ENCODE results near the gene GLCCI1. TPM values are rescaled to one million over a fixed set of nuclear protein-coding genes. Genes with fewer than 3 reads are reported as not detected.

GLCCI1 gene
- total and polyA plus RNA-seq, 4 experiments from 2014 or later: 10.4 to 49.7 (median 34.3) TPM

DNA sequence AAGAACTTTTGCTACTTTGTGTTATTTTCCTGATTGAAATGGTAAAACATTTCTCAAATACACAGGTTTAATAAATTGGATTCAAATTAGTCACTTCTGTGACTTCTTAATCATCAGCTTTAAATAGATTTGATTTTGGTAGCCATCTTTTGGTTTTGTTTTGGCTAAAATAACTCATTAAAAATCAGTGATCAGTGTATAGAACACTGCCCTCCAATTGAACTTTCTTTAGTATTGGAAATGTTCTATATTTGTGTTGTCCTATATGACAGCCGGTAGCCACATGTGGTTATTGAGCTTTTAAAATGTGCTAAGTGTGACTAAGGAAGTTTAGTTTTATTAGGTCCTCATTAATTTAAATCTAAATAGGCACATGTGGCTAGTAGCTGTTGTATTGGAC, 50.4 kb downstream of the GLCCI1 start:
- intact Hi-C loops (cut with micrococcal nuclease): loop anchor here (5.0 kb wide), 1 partner anchor 47 kb away; no protein-coding TSS in a partner anchor
- no peak overlapping the region for H3K27ac ChIP-seq (ENCODE audit: low read depth, low read length)

DNA sequence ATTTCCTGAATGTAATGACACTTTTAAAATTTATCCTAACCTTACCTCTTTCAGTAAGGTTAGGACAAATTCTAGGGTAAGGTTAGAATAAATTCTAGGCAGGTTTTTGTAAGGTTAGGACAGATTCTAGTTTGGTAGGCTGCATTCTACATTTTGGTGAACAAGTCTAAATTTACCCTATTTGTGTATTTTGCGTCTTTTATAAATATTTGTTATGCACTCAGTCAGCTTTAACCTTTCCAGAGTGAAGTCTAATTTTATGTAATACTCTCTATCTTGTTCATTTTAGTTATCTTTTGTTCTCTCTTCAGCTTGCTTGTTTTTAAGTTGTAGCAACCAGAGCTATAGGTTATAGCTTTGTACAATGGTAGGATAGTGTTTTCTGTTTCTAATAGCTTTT, 54.0 kb downstream of the GLCCI1 start:
- peaks cover 8 to 13% (median 9%) of the 10 kb centered on the region in 4 donors for H3K4me1 Mint-ChIP-seq
- ChIA-PET CTCF (ENCODE audit: partially characterized antibody) (interaction anchor here (2.0 to 3.7 kb wide), 2 partner anchors 13 to 168 kb away, joined by 7 to 14 read pairs; no protein-coding TSS in a partner anchor), POLR2A (ENCODE audit: partially characterized antibody) (interaction anchor here (1.0 kb wide), 2 partner anchors 52 to 55 kb away, joined by 3 to 4 read pairs; partner anchors contain the start of gene GLCCI1)
- Histone ChIP-seq H3K9me3 (ENCODE audit: control insufficient read depth in 1 of 2, low read length in 2 of 2) (no peaks in the 10 kb centered on the region), H3K36me3 (ENCODE audit: insufficient read depth, low read length) (peaks cover 18% of the 10 kb centered on the region), H3K4me3 (ENCODE audit: low read length in 2 of 2) (no peak overlapping the region), H3K27me3 (ENCODE audit: insufficient read depth, low read length) (no peaks in the 10 kb centered on the region), H3K27ac (ENCODE audit: low read depth, low read length) (no peak overlapping the region), H3K4me1 (ENCODE audit: insufficient read depth, low read length) (peaks cover 13% of the 10 kb centered on the region)
- no peak for DNase-seq
- peaks cover 0 to 25% (median 18%) of the 10 kb centered on the region in 8 donors for H3K9me3 Mint-ChIP-seq
- H3K36me3 Mint-ChIP-seq: peaks cover 47 to 59% of the 10 kb centered on the region in 2 donors
- H3K4me3 Mint-ChIP-seq: no peak overlapping the region
- intact Hi-C loops (cut with micrococcal nuclease): no loop called here
- no peak overlapping the region for H3K27ac Mint-ChIP-seq
- no peaks in the 10 kb centered on the region for H3K27me3 Mint-ChIP-seq

More for the DNA sequence above, 50.4 kb downstream of the GLCCI1 start:
- Mint-ChIP-seq H3K9me3 (no peaks in the 10 kb centered on the region), H3K4me3 (no peak overlapping the region), H3K27ac (peak overlapping the region in 2 of 7 donors; percentile 29 to 57), H3K27me3 (no peaks in the 10 kb centered on the region), H3K36me3 (peaks cover 19 to 23% of the 10 kb centered on the region in 2 donors), H3K4me1 (peaks cover 29 to 44% (median 37%) of the 10 kb centered on the region in 4 donors)
- ChIA-PET CTCF (ENCODE audit: partially characterized antibody) (interaction anchor here (1.0 to 1.3 kb wide), 2 partner anchors 17 to 107 kb away, joined by 3 to 5 read pairs; no protein-coding TSS in a partner anchor), POLR2A (ENCODE audit: partially characterized antibody) (interaction anchor here (4.9 kb wide), 1 partner anchor 50 kb away, joined by 51 read pairs; the partner anchor contains the start of gene GLCCI1)
- H3K4me1 ChIP-seq (ENCODE audit: insufficient read depth, low read length): peaks cover 43% of the 10 kb centered on the region
- no peak overlapping the region for H3K4me3 ChIP-seq (ENCODE audit: low read length in 2 of 2)
- H3K27me3 ChIP-seq (ENCODE audit: insufficient read depth, low read length): no peaks in the 10 kb centered on the region
- no peak for DNase-seq
- peaks cover 4% of the 10 kb centered on the region for H3K36me3 ChIP-seq (ENCODE audit: insufficient read depth, low read length)
- no peaks in the 10 kb centered on the region for H3K9me3 ChIP-seq (ENCODE audit: control insufficient read depth in 1 of 2, low read length in 2 of 2)

DNA sequence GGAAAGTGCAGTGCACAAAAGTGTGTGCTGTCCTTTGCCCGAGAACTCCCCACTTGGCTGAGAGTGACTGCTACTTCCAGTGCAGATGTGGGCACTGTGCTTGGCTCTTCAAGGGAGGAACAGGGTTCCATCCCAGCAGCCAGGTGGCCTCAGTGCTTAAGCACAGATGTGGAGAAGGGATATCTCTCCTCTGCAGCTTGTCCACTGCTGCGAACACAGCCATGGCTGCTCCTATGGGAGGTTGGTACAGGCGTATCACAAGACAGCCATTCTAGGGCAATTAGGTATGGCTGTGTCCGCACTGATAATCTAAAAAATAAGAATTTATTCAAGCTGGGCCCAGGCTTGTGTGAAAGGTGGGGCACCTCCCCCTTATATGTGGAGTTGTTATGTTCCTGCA, 66.6 kb downstream of the GLCCI1 start:
- intact Hi-C loops (cut with micrococcal nuclease): loop anchor here (5.0 kb wide), 2 partner anchors 63 to 273 kb away; no protein-coding TSS in a partner anchor
- Mint-ChIP-seq H3K4me3 (no peak overlapping the region), H3K27ac (peak overlapping the region in 5 of 7 donors; percentile 16 to 86 (median 71)), H3K4me1 (peaks cover 22 to 37% (median 25%) of the 10 kb centered on the region in 4 donors), H3K36me3 (peaks cover 23 to 31% of the 10 kb centered on the region in 2 donors), H3K9me3 (peaks cover 0 to 7% (median 0%) of the 10 kb centered on the region in 8 donors), H3K27me3 (no peaks in the 10 kb centered on the region)
- H3K36me3 ChIP-seq (ENCODE audit: insufficient read depth, low read length): no peaks in the 10 kb centered on the region
- POLR2A ChIA-PET (ENCODE audit: partially characterized antibody): interaction anchor here (1.0 to 5.1 kb wide), 9 partner anchors 13 to 395 kb away, joined by 3 to 40 read pairs (median 4); partner anchors contain the start of genes GLCCI1 and UMAD1
- H3K27me3 ChIP-seq (ENCODE audit: insufficient read depth, low read length): no peaks in the 10 kb centered on the region
- DNase-seq: no peak
- no peaks in the 10 kb centered on the region for H3K9me3 ChIP-seq (ENCODE audit: control insufficient read depth in 1 of 2, low read length in 2 of 2)
- no peak overlapping the region for H3K4me3 ChIP-seq (ENCODE audit: low read length in 2 of 2)
- peaks cover 13% of the 10 kb centered on the region for H3K4me1 ChIP-seq (ENCODE audit: insufficient read depth, low read length)
- no peak overlapping the region for H3K27ac ChIP-seq (ENCODE audit: low read depth, low read length)
- CTCF ChIA-PET (ENCODE audit: partially characterized antibody): interaction anchor here (0.6 to 3.4 kb wide), 32 partner anchors 11 to 943 kb away, joined by 3 to 34 read pairs (median 3); no protein-coding TSS in a partner anchor

DNA sequence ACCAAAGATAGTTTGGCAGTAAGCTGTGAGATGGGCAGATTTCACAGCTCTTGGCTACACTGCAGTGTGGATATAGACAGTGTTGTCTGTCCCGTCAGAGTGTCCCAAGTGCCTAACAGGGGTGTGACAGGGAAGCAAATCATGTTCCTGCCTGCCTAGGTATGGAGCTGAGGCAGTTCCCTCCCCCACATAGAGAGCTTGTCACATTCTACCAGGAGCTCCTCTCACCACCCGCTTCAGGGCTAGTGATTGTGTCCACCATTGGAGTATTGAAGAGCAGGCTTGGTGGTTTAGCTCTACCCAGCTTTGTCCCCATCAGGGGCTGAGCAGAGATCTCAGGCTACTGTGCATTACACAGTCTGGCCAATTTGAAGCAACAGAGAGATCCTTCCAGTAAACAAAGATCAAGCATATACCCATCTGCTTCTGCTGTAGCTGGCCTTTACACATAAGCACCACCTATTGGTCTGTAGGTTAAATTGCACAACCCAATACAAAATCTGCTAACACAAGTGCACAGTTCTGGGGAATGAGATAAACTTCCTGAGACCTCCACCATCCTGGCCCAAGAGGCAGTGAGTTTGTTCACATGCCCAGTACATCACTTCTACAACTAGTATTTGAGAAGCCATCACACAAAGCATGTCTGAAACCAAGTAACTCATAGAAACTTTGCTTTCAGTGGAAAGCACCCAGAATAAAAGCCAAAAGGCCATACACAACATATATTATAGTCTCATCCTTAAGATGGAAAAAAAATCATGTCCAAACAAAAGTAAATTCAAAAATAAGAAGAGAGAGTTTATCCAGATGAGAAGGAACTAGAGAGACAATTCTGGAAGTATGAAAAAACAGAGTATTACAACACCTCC, 67.3 kb downstream of the GLCCI1 start:
- ChIA-PET POLR2A (ENCODE audit: partially characterized antibody) (interaction anchor here (0.9 to 5.1 kb wide), 10 partner anchors 12 to 395 kb away, joined by 3 to 40 read pairs (median 4); partner anchors contain the start of genes GLCCI1 and UMAD1), CTCF (ENCODE audit: partially characterized antibody) (interaction anchor here (0.6 to 3.4 kb wide), 33 partner anchors 9 to 944 kb away, joined by 3 to 34 read pairs (median 3); no protein-coding TSS in a partner anchor)
- Histone ChIP-seq H3K4me1 (ENCODE audit: insufficient read depth, low read length) (peaks cover 20% of the 10 kb centered on the region), H3K27me3 (ENCODE audit: insufficient read depth, low read length) (no peaks in the 10 kb centered on the region), H3K4me3 (ENCODE audit: low read length in 2 of 2) (no peak overlapping the region), H3K27ac (ENCODE audit: low read depth, low read length) (no peak overlapping the region), H3K36me3 (ENCODE audit: insufficient read depth, low read length) (no peaks in the 10 kb centered on the region), H3K9me3 (ENCODE audit: control insufficient read depth in 1 of 2, low read length in 2 of 2) (no peaks in the 10 kb centered on the region)
- H3K27ac Mint-ChIP-seq: peak overlapping the region; percentile 16 to 86 (median 58)
- H3K36me3 Mint-ChIP-seq: peaks cover 21 to 28% of the 10 kb centered on the region in 2 donors
- H3K27me3 Mint-ChIP-seq: no peaks in the 10 kb centered on the region
- no peak overlapping the region for H3K4me3 Mint-ChIP-seq
- peaks cover 0 to 7% (median 0%) of the 10 kb centered on the region in 8 donors for H3K9me3 Mint-ChIP-seq
- H3K4me1 Mint-ChIP-seq: peaks cover 27 to 41% (median 30%) of the 10 kb centered on the region in 4 donors
- intact Hi-C loops (cut with micrococcal nuclease): loop anchor here (1.0 to 5.0 kb wide), 4 partner anchors 64 to 355 kb away; no protein-coding TSS in a partner anchor
- peak in 4 of 5 donors; percentile 32 to 51 (median 41) for DNase-seq

- no peak overlapping the region for H3K4me3 Mint-ChIP-seq
- no peak overlapping the region for H3K27ac ChIP-seq (ENCODE audit: low read depth, low read length)
- peaks cover 0 to 7% (median 0%) of the 10 kb centered on the region in 8 donors for H3K9me3 Mint-ChIP-seq
- H3K36me3 Mint-ChIP-seq: peaks cover 17 to 29% of the 10 kb centered on the region in 2 donors
- no peaks in the 10 kb centered on the region for H3K27me3 ChIP-seq (ENCODE audit: insufficient read depth, low read length)
- no peaks in the 10 kb centered on the region for H3K36me3 ChIP-seq (ENCODE audit: insufficient read depth, low read length)
- ChIA-PET CTCF (ENCODE audit: partially characterized antibody) (interaction anchor here (2.0 to 3.4 kb wide), 2 partner anchors 13 to 89 kb away, joined by 9 to 14 read pairs; no protein-coding TSS in a partner anchor), POLR2A (ENCODE audit: partially characterized antibody) (interaction anchor here (5.1 kb wide), 1 partner anchor 69 kb away, joined by 40 read pairs; the partner anchor contains the start of gene GLCCI1)
- H3K9me3 ChIP-seq (ENCODE audit: control insufficient read depth in 1 of 2, low read length in 2 of 2): no peaks in the 10 kb centered on the region
- no peak overlapping the region for H3K4me3 ChIP-seq (ENCODE audit: low read length in 2 of 2)
- no peak for DNase-seq
- no peaks in the 10 kb centered on the region for H3K27me3 Mint-ChIP-seq
- peak overlapping the region in 1 of 7 donors; percentile 37 for H3K27ac Mint-ChIP-seq
- H3K4me1 ChIP-seq (ENCODE audit: insufficient read depth, low read length): peaks cover 22% of the 10 kb centered on the region
- intact Hi-C loops (cut with micrococcal nuclease): loop anchor here (2.0 to 5.0 kb wide), 3 partner anchors 65 to 275 kb away; no protein-coding TSS in a partner anchor
- H3K4me1 Mint-ChIP-seq: peaks cover 27 to 43% (median 34%) of the 10 kb centered on the region in 4 donors
These were observed 68.6 kb downstream of the GLCCI1 start for GRCh38 chr7:8037151-8037550.

GRCh38 chr7:8040768-8041369, 72.3 kb downstream of the GLCCI1 start:
- intact Hi-C loops (cut with micrococcal nuclease): no loop called here
- Mint-ChIP-seq H3K4me1 (peaks cover 30 to 54% (median 45%) of the 10 kb centered on the region in 4 donors), H3K9me3 (peaks cover 0 to 7% (median 0%) of the 10 kb centered on the region in 8 donors), H3K36me3 (peaks cover 31 to 51% of the 10 kb centered on the region in 2 donors), H3K27ac (peak overlapping the region; percentile 1 to 79 (median 58)), H3K4me3 (no peak overlapping the region), H3K27me3 (no peaks in the 10 kb centered on the region)
- no peak for DNase-seq
- no peaks in the 10 kb centered on the region for H3K9me3 ChIP-seq (ENCODE audit: control insufficient read depth in 1 of 2, low read length in 2 of 2)
- POLR2A ChIA-PET (ENCODE audit: partially characterized antibody): interaction anchor here (0.6 to 1.2 kb wide), 4 partner anchors 71 to 107 kb away, joined by 4 to 6 read pairs (median 4); partner anchors contain the start of gene GLCCI1
- no peak overlapping the region for H3K27ac ChIP-seq (ENCODE audit: low read depth, low read length)
- CTCF ChIA-PET (ENCODE audit: partially characterized antibody): interaction anchor here (0.6 to 1.0 kb wide), 3 partner anchors 150 to 898 kb away, joined by 3 to 5 read pairs (median 3); no protein-coding TSS in a partner anchor
- H3K4me3 ChIP-seq (ENCODE audit: low read length in 2 of 2): no peak overlapping the region
- peaks cover 29% of the 10 kb centered on the region for H3K4me1 ChIP-seq (ENCODE audit: insufficient read depth, low read length)
- no peaks in the 10 kb centered on the region for H3K36me3 ChIP-seq (ENCODE audit: insufficient read depth, low read length)
- no peaks in the 10 kb centered on the region for H3K27me3 ChIP-seq (ENCODE audit: insufficient read depth, low read length)
